Neural cell (in vitro differentiated cells): ENCODE data around the gene CDH5.

Source experiments
- CTCF ChIP-seq: fragments of 450-650 bp; IDR thresholded peaks from 2 replicates; pipeline ENCODE4 v1.5.1; 2014; ENCODE audit warnings: antibody characterized with exemption, mild to moderate bottlenecking, moderate library complexity; ENCODE audit not compliant: poor library complexity, severe bottlenecking
- EP300 ChIP-seq: fragments of 450-650 bp; conservative IDR thresholded peaks from 2 replicates; pipeline ENCODE4 v1.6.1; 2014; ENCODE audit warnings: antibody characterized with exemption, mild to moderate bottlenecking, moderate library complexity; ENCODE audit not compliant: poor library complexity, severe bottlenecking
- EZH2 ChIP-seq: fragments of 200-600, 300-800 bp; shearing (Covaris generic), sonication (generic); IDR thresholded peaks from 2 replicates; pipeline ENCODE4 v1.6.1; 2014; ENCODE audit warnings: antibody characterized with exemption, low read length, borderline replicate concordance, mild to moderate bottlenecking; ENCODE audit not compliant: insufficient read depth, poor library complexity, severe bottlenecking
- RAD21 ChIP-seq: fragments of 450-650 bp; conservative IDR thresholded peaks from 2 replicates; pipeline ENCODE4 v1.6.1; 2014; ENCODE audit warnings: antibody characterized with exemption, mild to moderate bottlenecking, moderate library complexity

GRCh38 chr16:66372078-66372897 lies 5.8 kb downstream of the CDH5 start:
- TF ChIP-seq CTCF (no peak), RAD21 (no peak), EP300 (no peak), EZH2 (no peak)
